Cardiac muscle cell (in vitro differentiated cells and primary cell): ENCODE measurements around the gene CCHCR1. TPM values are rescaled to one million over a fixed set of nuclear protein-coding genes. Genes with fewer than 3 reads are reported as not detected.

Experiments
- DNase-seq, 2 donors: peaks; one replicate each; pipeline versions ENCODE4 v3.0.0 to v3.0.0-alpha.2; 2010 to 2017; ENCODE audit warnings: low read depth in 1 of 2, low spot score in 1 of 2
- H3K27ac ChIP-seq: fragments of 200-600 bp; sonication (generic); 2 replicates; pipeline ENCODE4 v1.5.1; 2016
- H3K27me3 ChIP-seq: fragments of 200-600 bp; sonication (generic); 2 replicates; pipeline ENCODE4 v1.6.0; 2016; ENCODE audit warnings: control low read depth
- H3K36me3 ChIP-seq: fragments of 200-600 bp; sonication (generic); 2 replicates; pipeline ENCODE4 v1.5.1; 2016; ENCODE audit warnings: control low read depth
- H3K4me1 ChIP-seq: fragments of 200-600 bp; sonication (generic); 2 replicates; pipeline ENCODE4 v1.8.1; 2017; ENCODE audit warnings: low read depth, mild to moderate bottlenecking, mixed run types
- H3K4me3 ChIP-seq: fragments of 200-600 bp; sonication (generic); 2 replicates; pipeline ENCODE4 v1.5.1; 2016; ENCODE audit warnings: mild to moderate bottlenecking
- H3K9me3 ChIP-seq: fragments of 200-600 bp; sonication (generic); 2 replicates; pipeline ENCODE4 v1.5.1; 2017; ENCODE audit warnings: low read depth, mild to moderate bottlenecking, control low read depth
- CTCF ChIP-seq: IDR thresholded peaks from 2 replicates; pipeline ENCODE4 v1.5.1; 2012; ENCODE audit warnings: low read depth, mild to moderate bottlenecking, low read length
- polyA plus RNA-seq: library from polyadenylated mRNA; unstranded; fragments of >200 nt; fragmentation: Nextera tagmentation; extraction: Ambion mirVana; gene quantifications from 2 replicates; pipeline ENCODE4 v1.2.1, GENCODE V29; 2016
- total RNA-seq: library from RNA; depleted of rRNA; stranded (reverse); fragments of >200 nt; gene quantifications from 2 replicates; pipeline ENCODE4 v1.2.3, GENCODE V29; 2016

Gene CCHCR1
- total and polyA plus RNA-seq, 2 experiments from 2014 or later, result 29.1 to 55.5 TPM

DNA sequence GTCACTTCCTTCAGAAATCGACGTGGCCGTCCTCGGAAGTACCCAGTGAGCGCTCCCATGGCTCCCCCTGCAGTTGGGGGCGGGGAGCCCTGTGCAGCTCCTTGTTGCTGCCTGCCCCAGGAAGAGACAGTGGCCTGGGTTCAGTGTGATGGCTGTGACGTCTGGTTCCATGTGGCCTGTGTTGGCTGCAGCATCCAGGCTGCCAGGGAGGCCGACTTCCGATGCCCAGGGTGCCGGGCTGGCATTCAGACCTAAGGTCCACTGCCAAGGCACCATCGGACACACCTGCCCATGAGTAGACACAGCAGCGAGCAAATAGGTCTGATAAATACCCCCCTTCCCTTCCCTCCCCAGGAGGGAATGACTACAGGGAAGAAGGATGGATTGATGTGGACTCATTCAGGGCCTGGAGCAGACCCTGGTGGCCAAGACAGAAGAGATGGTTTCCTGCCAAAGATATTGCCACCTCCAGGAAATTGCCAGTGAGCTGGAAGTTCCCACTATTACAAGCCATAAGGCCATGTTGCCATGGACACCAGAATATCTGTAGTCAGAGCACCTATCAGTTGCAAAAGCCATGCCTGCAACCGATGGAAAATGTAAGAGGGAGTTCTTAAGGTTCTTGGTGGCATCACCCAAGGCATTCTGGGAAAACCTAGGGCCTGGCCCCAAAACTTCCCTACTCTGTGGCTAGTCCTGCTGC lies 5.0 kb upstream of the CCHCR1 start:
- Histone ChIP-seq H3K27me3 (no peaks in the 10 kb centered on the region), H3K4me3 (no peak overlapping the region), H3K9me3 (no peaks in the 10 kb centered on the region), H3K36me3 (no peaks in the 10 kb centered on the region), H3K27ac (no peak overlapping the region), H3K4me1 (no peaks in the 10 kb centered on the region)
- no peak for DNase-seq
- TF ChIP-seq CTCF, result no peak

GRCh38 chr6:31161216-31162126 lies 3.9 kb upstream of the CCHCR1 start:
- Histone ChIP-seq H3K27ac (no peak overlapping the region), H3K36me3 (no peaks in the 10 kb centered on the region), H3K9me3 (no peaks in the 10 kb centered on the region), H3K27me3 (no peaks in the 10 kb centered on the region), H3K4me3 (no peak overlapping the region), H3K4me1 (no peaks in the 10 kb centered on the region)
- no peak for TF ChIP-seq CTCF
- no peak for DNase-seq

- Histone ChIP-seq H3K4me3 (peak overlapping the region; percentile 61), H3K9me3 (no peaks in the 10 kb centered on the region), H3K27me3 (no peaks in the 10 kb centered on the region), H3K27ac (no peak overlapping the region), H3K36me3 (no peaks in the 10 kb centered on the region), H3K4me1 (no peaks in the 10 kb centered on the region)
- peak in 1 of 2 donors; percentile 23 for DNase-seq
- no peak for TF ChIP-seq CTCF
Observed at GRCh38 chr6:31158863-31159855, 1.6 kb upstream of the CCHCR1 start.

DNA sequence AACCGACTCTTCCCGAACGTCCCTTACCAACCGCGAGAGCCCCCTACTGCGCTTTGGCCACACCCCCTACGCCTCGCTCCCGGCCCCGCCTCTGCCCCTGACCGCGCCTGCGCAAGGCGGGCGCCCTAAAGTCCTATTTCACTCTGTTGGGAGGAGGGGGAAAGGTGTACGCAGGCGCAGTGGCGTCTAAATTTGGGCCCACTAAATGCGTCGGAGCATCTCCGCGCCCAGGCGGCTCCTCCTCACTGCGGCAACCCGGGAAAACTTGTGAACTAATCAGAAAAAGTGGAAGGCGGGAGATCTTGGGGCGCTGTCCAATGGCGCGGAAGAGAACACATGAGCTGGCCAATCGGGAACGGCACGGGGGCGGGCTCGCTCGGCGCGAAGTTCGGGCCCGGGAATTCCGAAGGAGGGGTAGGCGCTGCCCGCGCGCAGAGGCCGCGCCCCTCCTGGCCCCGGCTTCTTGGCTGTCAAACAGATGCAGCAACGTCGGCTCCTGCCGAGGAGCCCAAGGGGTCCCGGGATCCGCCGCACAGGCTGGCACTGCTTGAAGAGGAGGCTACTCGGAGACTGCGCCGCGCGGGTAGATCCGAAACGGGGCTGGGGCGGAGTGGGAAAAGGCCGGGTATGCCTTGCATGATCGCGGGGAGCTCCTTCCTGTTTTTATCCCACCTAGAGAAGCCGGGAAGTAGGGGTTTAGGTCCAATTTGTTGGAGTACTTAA lies 699 bp upstream of the CCHCR1 start, which contains the start of gene TCF19:
TSS of gene TCF19 (plus strand) at position 450 of the 723 bp plus-strand sequence. CDS start 881 bp downstream, outside the sequence.
- no peak for TF ChIP-seq CTCF
- Histone ChIP-seq H3K36me3 (no peaks in the 10 kb centered on the region), H3K27ac (peak within 1 kb of the TSS; percentile 57), H3K27me3 (no peaks in the 10 kb centered on the region), H3K4me3 (peak within 1 kb of the TSS; percentile 61), H3K4me1 (no peaks in the 10 kb centered on the region), H3K9me3 (no peaks in the 10 kb centered on the region)
- peak; percentile 99 for DNase-seq

DNA sequence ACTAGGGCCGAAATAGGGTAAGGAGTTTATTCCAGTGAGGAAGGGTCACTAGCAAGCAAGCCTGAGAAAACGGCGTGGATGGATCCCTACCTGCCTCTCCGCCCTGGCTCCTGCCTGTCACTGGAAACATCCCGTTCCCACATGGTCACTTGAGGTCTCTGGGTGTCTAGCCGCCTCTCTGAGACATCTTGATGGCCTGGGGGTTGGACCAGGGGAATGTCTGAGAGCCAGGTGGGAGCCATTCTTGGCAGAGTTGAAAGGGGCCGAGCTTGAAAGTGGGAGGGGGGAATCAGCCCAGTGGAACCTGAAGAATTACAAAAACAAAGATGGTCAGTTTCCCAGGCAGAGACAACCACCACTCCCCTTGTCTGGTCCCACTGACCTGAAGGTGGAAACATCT lies 961 bp downstream of the CCHCR1 start:
- no peak overlapping the region for H3K4me3 ChIP-seq
- H3K4me1 ChIP-seq, result no peaks in the 10 kb centered on the region
- no peak for TF ChIP-seq CTCF
- DNase-seq, result no peak
- H3K27ac ChIP-seq, result no peak overlapping the region
- H3K9me3 ChIP-seq, result no peaks in the 10 kb centered on the region
- H3K27me3 ChIP-seq, result no peaks in the 10 kb centered on the region
- H3K36me3 ChIP-seq, result no peaks in the 10 kb centered on the region
